ENCODE results near the gene BMPR1B. TPM values are rescaled to one million over a fixed set of nuclear protein-coding genes. Genes with fewer than 3 reads are reported as not detected.

BMPR1B gene
- total and polyA plus RNA-seq, 2 donors (not counting 1 experiment from before 2014, with no cell fraction given), result not detected

- TF ChIP-seq EZH2 (IDR thresholded peaks at IDR 0.05; ENCODE audit: borderline replicate concordance, insufficient read depth, low read depth, low read length, poor library complexity, severe bottlenecking), result no peak
- TF ChIP-seq, protein P1, sequence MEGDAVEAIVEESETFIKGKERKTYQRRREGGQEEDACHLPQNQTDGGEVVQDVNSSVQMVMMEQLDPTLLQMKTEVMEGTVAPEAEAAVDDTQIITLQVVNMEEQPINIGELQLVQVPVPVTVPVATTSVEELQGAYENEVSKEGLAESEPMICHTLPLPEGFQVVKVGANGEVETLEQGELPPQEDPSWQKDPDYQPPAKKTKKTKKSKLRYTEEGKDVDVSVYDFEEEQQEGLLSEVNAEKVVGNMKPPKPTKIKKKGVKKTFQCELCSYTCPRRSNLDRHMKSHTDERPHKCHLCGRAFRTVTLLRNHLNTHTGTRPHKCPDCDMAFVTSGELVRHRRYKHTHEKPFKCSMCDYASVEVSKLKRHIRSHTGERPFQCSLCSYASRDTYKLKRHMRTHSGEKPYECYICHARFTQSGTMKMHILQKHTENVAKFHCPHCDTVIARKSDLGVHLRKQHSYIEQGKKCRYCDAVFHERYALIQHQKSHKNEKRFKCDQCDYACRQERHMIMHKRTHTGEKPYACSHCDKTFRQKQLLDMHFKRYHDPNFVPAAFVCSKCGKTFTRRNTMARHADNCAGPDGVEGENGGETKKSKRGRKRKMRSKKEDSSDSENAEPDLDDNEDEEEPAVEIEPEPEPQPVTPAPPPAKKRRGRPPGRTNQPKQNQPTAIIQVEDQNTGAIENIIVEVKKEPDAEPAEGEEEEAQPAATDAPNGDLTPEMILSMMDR (IDR thresholded peaks at IDR 0.05), result no peak
- intact Hi-C loops (cut with micrococcal nuclease), result no loop called here
- no peaks in the 10 kb centered on the region for H3K9me3 ChIP-seq (ENCODE audit: control extremely low read depth in 1 of 3, control insufficient read depth in 2 of 3, insufficient read depth in 1 of 3, low read length in 2 of 3)
- Mint-ChIP-seq H3K27ac (no peak overlapping the region), H3K4me1 (no peaks in the 10 kb centered on the region), H3K4me3 (no peak overlapping the region), H3K9me3 (ENCODE audit: insufficient read depth) (no peaks in the 10 kb centered on the region), H3K27me3 (no peaks in the 10 kb centered on the region)
- ChIA-PET CTCF (no interaction called here), POLR2A (no interaction called here)
- no peak overlapping the region for H2AFZ ChIP-seq (ENCODE audit: insufficient read depth, low read depth, low read length, poor library complexity, severe bottlenecking)
- no CpG with 5 or more reads among the region's 1 CpG for WGBS (ENCODE audit: insufficient coverage)
- H3K36me3 ChIP-seq (replicated peaks in 1 of 2; ENCODE audit: control extremely low read depth in 1 of 2, control insufficient read depth in 1 of 2, extremely low read depth in 1 of 2, insufficient read depth in 2 of 2, low read length in 1 of 2), result no peaks in the 10 kb centered on the region
- H3K27ac ChIP-seq (ENCODE audit: low read length in 2 of 2), result no peak overlapping the region
- ATAC-seq (ENCODE audit: low read depth), result no peak
- H3K4me1 ChIP-seq (ENCODE audit: control insufficient read depth in 2 of 2, insufficient read depth in 2 of 2, low read length in 2 of 2), result no peaks in the 10 kb centered on the region
- no peaks in the 10 kb centered on the region for H4K20me1 ChIP-seq (ENCODE audit: control insufficient read depth, insufficient read depth, low read length, poor library complexity, severe bottlenecking)
- H3K27me3 ChIP-seq (replicated peaks in 1 of 4; ENCODE audit: control extremely low read depth in 1 of 4, control insufficient read depth in 3 of 4, insufficient read depth in 4 of 4, low read length in 3 of 4), result no peaks in the 10 kb centered on the region
- no peak overlapping the region for H3K9ac ChIP-seq (ENCODE audit: low read length)
- H3K4me2 ChIP-seq (replicated peaks; ENCODE audit: low read depth, low read length, poor library complexity, severe bottlenecking), result no peak overlapping the region
- no peak overlapping the region for H3K4me3 ChIP-seq (ENCODE audit: control extremely low read depth in 1 of 5, extremely low read depth in 1 of 5, insufficient read depth in 1 of 5, low read depth in 2 of 5, low read length in 4 of 5)
- no peaks in the 10 kb centered on the region for H3K79me2 ChIP-seq (ENCODE audit: control insufficient read depth, insufficient read depth, low read length)
- DNase-seq, result no peak
These were observed 212.9 kb downstream of the BMPR1B start for GRCh38 chr4:94970650-94971049.

- no peak overlapping the region for H3K4me3 ChIP-seq (ENCODE audit: control extremely low read depth in 1 of 5, extremely low read depth in 1 of 5, insufficient read depth in 1 of 5, low read depth in 2 of 5, low read length in 4 of 5)
- ATAC-seq (ENCODE audit: low read depth), result no peak
These were observed 217.0 kb downstream of the BMPR1B start for GRCh38 chr4:94974773-94975172.

More at GRCh38 chr4:94974773-94975172, 217.0 kb downstream of the BMPR1B start:
- Histone ChIP-seq H3K27ac (ENCODE audit: low read length in 2 of 2) (no peak overlapping the region), H3K4me1 (ENCODE audit: control insufficient read depth in 2 of 2, insufficient read depth in 2 of 2, low read length in 2 of 2) (no peaks in the 10 kb centered on the region), H3K4me2 (replicated peaks; ENCODE audit: low read depth, low read length, poor library complexity, severe bottlenecking) (no peak overlapping the region), H3K9ac (ENCODE audit: low read length) (no peak overlapping the region), H3K9me3 (ENCODE audit: control extremely low read depth in 1 of 3, control insufficient read depth in 2 of 3, insufficient read depth in 1 of 3, low read length in 2 of 3) (no peaks in the 10 kb centered on the region), H2AFZ (ENCODE audit: insufficient read depth, low read depth, low read length, poor library complexity, severe bottlenecking) (no peak overlapping the region), H4K20me1 (ENCODE audit: control insufficient read depth, insufficient read depth, low read length, poor library complexity, severe bottlenecking) (no peaks in the 10 kb centered on the region), H3K27me3 (replicated peaks in 1 of 4; ENCODE audit: control extremely low read depth in 1 of 4, control insufficient read depth in 3 of 4, insufficient read depth in 4 of 4, low read length in 3 of 4) (no peaks in the 10 kb centered on the region), H3K36me3 (replicated peaks in 1 of 2; ENCODE audit: control extremely low read depth in 1 of 2, control insufficient read depth in 1 of 2, extremely low read depth in 1 of 2, insufficient read depth in 2 of 2, low read length in 1 of 2) (no peaks in the 10 kb centered on the region), H3K79me2 (ENCODE audit: control insufficient read depth, insufficient read depth, low read length) (no peaks in the 10 kb centered on the region)
- H3K27me3 Mint-ChIP-seq, result no peaks in the 10 kb centered on the region
- H3K4me3 Mint-ChIP-seq, result no peak overlapping the region
- no peaks in the 10 kb centered on the region for H3K9me3 Mint-ChIP-seq (ENCODE audit: insufficient read depth)
- no peak overlapping the region for H3K27ac Mint-ChIP-seq
- DNase-seq, result no peak
- POLR2A ChIA-PET, result no interaction called here
- intact Hi-C loops (cut with micrococcal nuclease), result no loop called here
- WGBS (ENCODE audit: insufficient coverage), result 100% methylated on average over 1 of the region's 3 CpGs
- CTCF ChIA-PET, result no interaction called here
- TF ChIP-seq, protein P1 (IDR thresholded peaks at IDR 0.05), result no peak
- no peaks in the 10 kb centered on the region for H3K4me1 Mint-ChIP-seq
